Calu3 (cell line): Measurements from ENCODE around the gene KIDINS220. TPM values are rescaled to one million over a fixed set of nuclear protein-coding genes. Genes with fewer than 3 reads are reported as not detected.

Source experiments
- BruUV-seq: library from RNA; stranded (reverse); fragments of 400-500 nt; replicated peaks from 2 replicates; lab custom pipeline; 2021; lab: Mats Ljungman, UMichigan
- CTCF ChIA-PET: fragments of 300-600 bp; sonication (Branson Sonifier 250); formaldehyde crosslinking; loops from one replicate; lab custom pipeline; 2022; ENCODE audit warnings: antibody characterized with exemption; lab: Charles Lee
- DNase-seq: peaks from one replicate; pipeline ENCODE4 v3.0.0; 2022
- H3K27ac Mint-ChIP-seq: one replicate; pipeline ENCODE4 v1.8.0; 2022; ENCODE audit warnings: mixed read lengths; ENCODE audit not compliant: unreplicated experiment
- H3K27me3 Mint-ChIP-seq: one replicate; pipeline ENCODE4 v1.8.0; 2022; ENCODE audit warnings: mixed read lengths; ENCODE audit not compliant: unreplicated experiment
- H3K36me3 Mint-ChIP-seq: one replicate; pipeline ENCODE4 v1.8.0; 2022; ENCODE audit warnings: mild to moderate bottlenecking, moderate library complexity, mixed read lengths; ENCODE audit not compliant: insufficient read depth, unreplicated experiment
- H3K4me1 Mint-ChIP-seq: one replicate; pipeline ENCODE4 v1.8.0; 2022; ENCODE audit warnings: mild to moderate bottlenecking, low read depth, mixed read lengths; ENCODE audit not compliant: unreplicated experiment
- H3K4me3 Mint-ChIP-seq: one replicate; pipeline ENCODE4 v1.8.0; 2022; ENCODE audit warnings: mild to moderate bottlenecking, low read depth, moderate library complexity, mixed read lengths; ENCODE audit not compliant: unreplicated experiment
- H3K9me3 Mint-ChIP-seq: one replicate; pipeline ENCODE4 v1.8.0; 2022; ENCODE audit warnings: low read depth, mixed read lengths; ENCODE audit not compliant: unreplicated experiment
- intact Hi-C: fragments of 100-400 bp; cut with micrococcal nuclease; formaldehyde crosslinking; loops from one replicate; pipeline ENCODE4 v1.10.0; 2022; ENCODE audit not compliant: unreplicated experiment
- total RNA-seq: library from RNA; stranded (reverse); gene quantifications from 2 replicates; pipeline ENCODE4 v1.2.3, GENCODE V29; 2022
- TF ChIP-seq, protein P1 (sequence below): fragments of 200-600 bp; IDR thresholded peaks from one replicate; pipeline ENCODE4 v1.8.0; 2022; ENCODE audit warnings: antibody characterized with exemption; ENCODE audit not compliant: unreplicated experiment

KIDINS220 gene
- total RNA-seq, 1 experiment from 2014 or later: 33.6 TPM

DNA sequence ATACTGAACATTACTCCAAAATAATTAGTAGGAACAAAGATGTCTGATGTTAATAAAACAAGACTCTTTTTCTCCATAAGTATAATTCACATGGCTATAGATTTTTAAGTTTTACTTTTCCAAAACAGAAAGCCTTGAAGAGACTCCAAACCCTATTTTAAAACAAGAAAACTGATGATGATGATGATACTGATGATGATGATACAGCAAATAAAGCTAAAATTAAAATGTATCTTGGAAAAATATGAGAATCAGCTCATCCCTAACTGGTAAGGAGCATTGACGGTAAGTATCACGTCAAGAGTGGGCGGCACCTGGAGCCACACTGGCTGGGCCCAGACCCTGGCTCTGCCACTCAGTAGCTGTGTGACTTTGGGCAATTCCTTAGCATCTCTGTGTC lies 116.0 kb downstream of the KIDINS220 start:
- H3K27ac Mint-ChIP-seq: no peak overlapping the region
- intact Hi-C loops: no loop called here
- no TSS peak for BruUV-seq
- peaks cover 10% of the 10 kb centered on the region for H3K4me1 Mint-ChIP-seq
- no peaks in the 10 kb centered on the region for H3K9me3 Mint-ChIP-seq
- H3K4me3 Mint-ChIP-seq: no peak overlapping the region
- H3K27me3 Mint-ChIP-seq: no peaks in the 10 kb centered on the region
- no peak for DNase-seq
- TF ChIP-seq, protein P1, sequence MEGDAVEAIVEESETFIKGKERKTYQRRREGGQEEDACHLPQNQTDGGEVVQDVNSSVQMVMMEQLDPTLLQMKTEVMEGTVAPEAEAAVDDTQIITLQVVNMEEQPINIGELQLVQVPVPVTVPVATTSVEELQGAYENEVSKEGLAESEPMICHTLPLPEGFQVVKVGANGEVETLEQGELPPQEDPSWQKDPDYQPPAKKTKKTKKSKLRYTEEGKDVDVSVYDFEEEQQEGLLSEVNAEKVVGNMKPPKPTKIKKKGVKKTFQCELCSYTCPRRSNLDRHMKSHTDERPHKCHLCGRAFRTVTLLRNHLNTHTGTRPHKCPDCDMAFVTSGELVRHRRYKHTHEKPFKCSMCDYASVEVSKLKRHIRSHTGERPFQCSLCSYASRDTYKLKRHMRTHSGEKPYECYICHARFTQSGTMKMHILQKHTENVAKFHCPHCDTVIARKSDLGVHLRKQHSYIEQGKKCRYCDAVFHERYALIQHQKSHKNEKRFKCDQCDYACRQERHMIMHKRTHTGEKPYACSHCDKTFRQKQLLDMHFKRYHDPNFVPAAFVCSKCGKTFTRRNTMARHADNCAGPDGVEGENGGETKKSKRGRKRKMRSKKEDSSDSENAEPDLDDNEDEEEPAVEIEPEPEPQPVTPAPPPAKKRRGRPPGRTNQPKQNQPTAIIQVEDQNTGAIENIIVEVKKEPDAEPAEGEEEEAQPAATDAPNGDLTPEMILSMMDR: no peak
- no peaks in the 10 kb centered on the region for H3K36me3 Mint-ChIP-seq
- CTCF ChIA-PET: interaction anchor here (0.5 kb wide), 1 partner anchor 159 kb away, joined by 3 read pairs; no protein-coding TSS in a partner anchor

DNA sequence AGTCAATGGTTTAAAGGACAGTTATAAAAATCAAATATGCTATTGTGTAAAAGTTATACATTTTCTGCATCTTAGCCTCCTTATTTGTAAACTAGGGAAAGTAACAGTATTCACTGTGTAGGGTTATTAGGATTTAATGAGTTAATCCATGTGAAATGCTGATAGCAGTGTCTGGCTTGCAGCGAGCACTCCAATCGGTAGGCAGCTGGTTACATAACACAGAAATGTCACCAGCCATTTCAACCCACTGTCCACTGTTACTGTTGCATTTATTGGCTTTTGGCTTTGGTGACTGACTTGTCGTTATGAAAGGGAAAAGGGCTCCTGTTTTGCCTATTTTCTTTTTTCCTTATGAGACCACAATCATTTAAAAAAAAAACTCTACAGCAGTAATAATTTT lies 116.7 kb downstream of the KIDINS220 start:
- H3K27ac Mint-ChIP-seq: no peak overlapping the region
- H3K4me1 Mint-ChIP-seq: peaks cover 10% of the 10 kb centered on the region
- H3K27me3 Mint-ChIP-seq: no peaks in the 10 kb centered on the region
- peaks cover 5% of the 10 kb centered on the region for H3K9me3 Mint-ChIP-seq
- H3K4me3 Mint-ChIP-seq: no peak overlapping the region
- CTCF ChIA-PET: interaction anchor here (1.5 kb wide), 1 partner anchor 28 kb away, joined by 4 read pairs; no protein-coding TSS in a partner anchor
- no peak for DNase-seq
- TF ChIP-seq, protein P1: no peak
- BruUV-seq: no TSS peak
- no peaks in the 10 kb centered on the region for H3K36me3 Mint-ChIP-seq
- intact Hi-C loops: no loop called here

GRCh38 chr2:8719528-8719927 lies 117.9 kb downstream of the KIDINS220 start:
- TF ChIP-seq, protein P1: no peak
- Mint-ChIP-seq H3K27ac (no peak overlapping the region), H3K4me1 (peaks cover 10% of the 10 kb centered on the region)

GRCh38 chr2:8714971-8715370 lies 122.4 kb downstream of the KIDINS220 start:
- H3K27me3 Mint-ChIP-seq: no peaks in the 10 kb centered on the region
- H3K36me3 Mint-ChIP-seq: no peaks in the 10 kb centered on the region
- DNase-seq: no peak
- intact Hi-C loops: no loop called here
- peaks cover 9% of the 10 kb centered on the region for H3K4me1 Mint-ChIP-seq
- TF ChIP-seq, protein P1: no peak
- BruUV-seq: no TSS peak
- CTCF ChIA-PET: no interaction called here
- H3K4me3 Mint-ChIP-seq: no peak overlapping the region
- no peak overlapping the region for H3K27ac Mint-ChIP-seq
- peaks cover 8% of the 10 kb centered on the region for H3K9me3 Mint-ChIP-seq

More at GRCh38 chr2:8719528-8719927, 117.9 kb downstream of the KIDINS220 start:
- Mint-ChIP-seq H3K27me3 (no peaks in the 10 kb centered on the region), H3K9me3 (peaks cover 8% of the 10 kb centered on the region), H3K4me3 (no peak overlapping the region), H3K36me3 (no peaks in the 10 kb centered on the region)
- BruUV-seq: no TSS peak
- CTCF ChIA-PET: interaction anchor here (0.6 to 1.5 kb wide), 4 partner anchors 17 to 426 kb away, joined by 3 to 7 read pairs (median 4); no protein-coding TSS in a partner anchor
- intact Hi-C loops: no loop called here
- DNase-seq: no peak
